HG02870 (cell line): ENCODE measurements around the gene CAPSL.
"Not testable (repeated sequence)": the region's sequence is repeated elsewhere in the genome, so short reads cannot be mapped to it uniquely, and the experiment has no call there.

Experiments used
- ATAC-seq: cut with Tn5 transposase; IDR thresholded peaks from one replicate; pipeline ENCODE4 v1.9.1; 2021; ENCODE audit warnings: mild to moderate bottlenecking, moderate library complexity; ENCODE audit not compliant: unreplicated experiment

CAPSL gene

GRCh38 chr5:35877655-35878054, 60.8 kb downstream of the CAPSL start:
- no peak for ATAC-seq

GRCh38 chr5:35876922-35877321, 61.5 kb downstream of the CAPSL start:
- no peak for ATAC-seq

GRCh38 chr5:35876454-35876853, 62.0 kb downstream of the CAPSL start:
- ATAC-seq, result peak; percentile 66

- ATAC-seq, result no peak
These were observed 67.8 kb downstream of the CAPSL start for GRCh38 chr5:35870605-35871004.

GRCh38 chr5:35869685-35870277, 68.6 kb downstream of the CAPSL start:
- ATAC-seq, result no peak

GRCh38 chr5:35867998-35868397, 70.4 kb downstream of the CAPSL start:
- no peak for ATAC-seq

- ATAC-seq, result peak; percentile 75
These were observed 75.3 kb downstream of the CAPSL start for GRCh38 chr5:35863159-35863558.

- no peak for ATAC-seq
These were observed 76.3 kb downstream of the CAPSL start for GRCh38 chr5:35862126-35862525.

GRCh38 chr5:35861718-35862117, 76.7 kb downstream of the CAPSL start:
- no peak for ATAC-seq

GRCh38 chr5:35860686-35861085, 77.7 kb downstream of the CAPSL start:
- no peak for ATAC-seq

- ATAC-seq, result no peak
These were observed 79.2 kb downstream of the CAPSL start for GRCh38 chr5:35859101-35859661.

- ATAC-seq, result no peak
These were observed 80.7 kb downstream of the CAPSL start for GRCh38 chr5:35857606-35858205.

GRCh38 chr5:35856765-35857351, 81.6 kb downstream of the CAPSL start, which contains the start of gene IL7R:
Gene IL7R (plus strand): TSS chr5:35856891. CDS start chr5:35856978, 87 bp downstream.
- peak; percentile 52 for ATAC-seq

GRCh38 chr5:35856186-35856764, 82.1 kb downstream of the CAPSL start:
- not testable (repeated sequence) for ATAC-seq

GRCh38 chr5:35855187-35855586, 83.2 kb downstream of the CAPSL start:
- ATAC-seq, result no peak
